Dendritic cell treated with granulocyte-macrophage colony-stimulating factor and Interleukin-4, amounts not matched to agents 40 ng/mL and 50 ng/mL, for 4 days (primary cell): ENCODE data around the gene CYP17A1.
"Not testable (repeated sequence)": the region's sequence is repeated elsewhere in the genome, so short reads cannot be mapped to it uniquely, and the experiment has no call there.

Experiments
- H3K27ac Mint-ChIP-seq: one replicate; pipeline ENCODE4 v1.8.0; 2022; ENCODE audit warnings: mild to moderate bottlenecking, mixed read lengths
- H3K27me3 Mint-ChIP-seq: one replicate; pipeline ENCODE4 v1.8.0; 2022; ENCODE audit warnings: mild to moderate bottlenecking, mixed read lengths
- H3K36me3 Mint-ChIP-seq: one replicate; pipeline ENCODE4 v1.8.0; 2022; ENCODE audit warnings: low read depth, mixed read lengths
- H3K4me1 Mint-ChIP-seq: one replicate; pipeline ENCODE4 v1.8.0; 2022; ENCODE audit warnings: low read depth, mixed read lengths
- H3K4me3 Mint-ChIP-seq: one replicate; pipeline ENCODE4 v1.8.0; 2022; ENCODE audit warnings: mild to moderate bottlenecking, moderate library complexity, mixed read lengths
- H3K9me3 Mint-ChIP-seq: one replicate; pipeline ENCODE4 v1.8.0; 2022; ENCODE audit warnings: mixed read lengths
- intact Hi-C: fragments of 100-400 bp; cut with micrococcal nuclease; formaldehyde crosslinking; loops from one replicate; pipeline ENCODE4 v1.15.0; 2022

The CYP17A1 gene

DNA sequence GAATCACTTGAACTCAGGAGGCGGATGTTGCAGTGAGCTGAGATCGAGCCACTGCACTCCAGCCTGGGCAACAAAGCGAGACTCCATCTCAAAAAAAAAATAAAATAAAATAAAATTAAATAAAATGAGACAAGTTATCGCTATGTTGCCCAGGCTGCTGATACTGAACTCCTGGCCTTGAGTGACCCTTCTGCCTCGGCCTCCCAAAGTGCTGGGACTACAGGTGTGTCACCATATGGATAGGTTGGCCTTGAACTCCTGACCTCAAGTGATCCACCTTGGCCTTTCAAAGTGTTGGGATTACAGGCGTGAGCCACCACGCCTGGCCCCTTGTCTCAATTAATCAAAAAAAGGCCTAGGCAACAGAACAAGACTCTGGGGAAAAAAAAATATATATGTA lies 16.0 kb upstream of the CYP17A1 start:
- H3K27me3 Mint-ChIP-seq, intact Hi-C loops, H3K27ac Mint-ChIP-seq, H3K36me3 Mint-ChIP-seq, H3K4me3 Mint-ChIP-seq, H3K9me3 Mint-ChIP-seq, H3K4me1 Mint-ChIP-seq: not testable (repeated sequence)

- Mint-ChIP-seq H3K4me1 (no peaks in the 10 kb centered on the region), H3K4me3 (no peak overlapping the region), H3K27me3 (peaks cover 2% of the 10 kb centered on the region), H3K36me3 (peaks cover 6% of the 10 kb centered on the region), H3K9me3 (no peaks in the 10 kb centered on the region), H3K27ac (no peak overlapping the region)
- intact Hi-C loops = no loop called here
Measured at GRCh38 chr10:102850025-102850518, 12.9 kb upstream of the CYP17A1 start.

DNA sequence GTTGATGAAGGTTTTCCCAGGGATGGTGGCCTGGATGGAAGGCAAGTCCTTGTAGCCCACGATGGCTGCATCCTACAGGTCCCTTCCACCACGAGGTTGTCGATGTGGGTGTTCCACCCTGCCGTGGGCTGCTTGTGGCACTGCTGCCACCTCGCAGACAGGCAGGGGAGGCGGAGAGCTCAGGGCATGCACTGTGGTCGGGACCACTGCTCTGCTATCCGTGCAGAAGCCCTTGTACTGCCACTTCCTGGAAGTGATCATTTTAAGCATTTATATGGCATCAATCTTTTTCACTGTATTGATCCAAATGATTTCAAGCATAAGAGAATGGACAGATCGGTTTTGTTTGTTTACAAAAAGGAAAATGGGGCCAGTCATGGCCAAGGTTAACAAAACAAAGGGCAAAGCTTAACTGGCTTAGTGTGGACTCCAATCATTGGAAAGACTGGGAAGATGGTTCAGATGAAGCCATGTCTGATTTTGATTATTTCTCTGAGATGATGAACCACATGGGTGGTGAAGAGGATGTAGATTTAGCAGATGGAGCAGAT lies 8.2 kb upstream of the CYP17A1 start:
- Mint-ChIP-seq H3K27me3 (peaks cover 11% of the 10 kb centered on the region), H3K36me3 (no peaks in the 10 kb centered on the region), H3K4me3 (no peak overlapping the region), H3K9me3 (peaks cover 21% of the 10 kb centered on the region), H3K4me1 (no peaks in the 10 kb centered on the region), H3K27ac (no peak overlapping the region)
- intact Hi-C loops = no loop called here

- H3K9me3 Mint-ChIP-seq = peaks cover 23% of the 10 kb centered on the region
- intact Hi-C loops, H3K27ac Mint-ChIP-seq, H3K4me3 Mint-ChIP-seq, H3K36me3 Mint-ChIP-seq, H3K4me1 Mint-ChIP-seq: not testable (repeated sequence)
- peaks cover 12% of the 10 kb centered on the region for H3K27me3 Mint-ChIP-seq
Measured at GRCh38 chr10:102844190-102844776, 7.1 kb upstream of the CYP17A1 start.

DNA sequence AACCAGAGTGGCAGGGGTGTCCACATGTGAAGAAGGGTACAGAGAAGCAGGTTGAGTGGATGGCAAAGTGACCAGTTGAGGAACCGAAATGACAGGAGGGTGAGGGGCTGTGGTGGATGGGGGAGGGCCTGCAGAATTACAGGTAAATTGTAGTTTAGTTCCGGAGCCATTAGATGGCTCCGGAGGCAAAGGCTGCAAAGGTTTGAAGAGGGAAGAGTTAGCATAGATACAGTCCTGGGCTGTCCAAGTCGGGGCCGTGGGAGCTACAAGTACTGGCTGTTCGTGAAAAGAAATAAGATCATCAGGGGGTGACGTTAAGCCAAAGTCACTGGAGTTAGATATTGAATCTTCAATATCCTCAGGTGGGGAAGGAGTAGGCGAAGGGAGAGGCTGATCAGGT lies 5.9 kb upstream of the CYP17A1 start:
- intact Hi-C loops, H3K27ac Mint-ChIP-seq, H3K4me1 Mint-ChIP-seq, H3K4me3 Mint-ChIP-seq, H3K36me3 Mint-ChIP-seq: not testable (repeated sequence)
- Mint-ChIP-seq H3K27me3 (peaks cover 12% of the 10 kb centered on the region), H3K9me3 (peaks cover 35% of the 10 kb centered on the region)

DNA sequence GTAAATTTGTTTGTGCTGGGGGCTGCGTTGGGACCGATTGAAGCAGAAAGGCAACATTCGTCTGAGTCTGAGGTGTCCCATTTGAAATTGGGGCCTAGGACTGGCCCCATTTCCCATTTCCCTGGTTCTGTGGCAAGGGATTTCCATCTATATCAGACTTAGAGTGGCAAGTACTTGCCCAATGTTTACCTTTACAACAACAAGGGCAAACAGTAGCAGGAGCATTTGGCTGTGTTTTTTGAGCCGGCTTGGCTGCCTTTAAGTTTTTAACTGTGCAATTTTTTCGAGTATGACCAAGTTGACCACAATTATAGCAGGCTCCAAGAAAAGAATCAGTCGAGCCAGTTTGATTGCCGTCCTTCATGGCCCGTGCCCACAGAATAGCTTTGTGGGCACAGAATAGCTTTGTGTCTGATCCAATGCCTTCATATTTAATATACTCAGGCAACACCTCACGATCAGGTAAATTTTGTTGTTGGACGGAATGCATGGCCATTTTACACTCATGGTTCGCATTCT lies 4.7 kb upstream of the CYP17A1 start:
- Mint-ChIP-seq H3K36me3 (peaks cover 10% of the 10 kb centered on the region), H3K4me1 (no peaks in the 10 kb centered on the region), H3K4me3 (no peak overlapping the region), H3K9me3 (peaks cover 47% of the 10 kb centered on the region), H3K27me3 (peaks cover 10% of the 10 kb centered on the region), H3K27ac (no peak overlapping the region)
- intact Hi-C loops = no loop called here

- H3K36me3 Mint-ChIP-seq, H3K27ac Mint-ChIP-seq, H3K4me1 Mint-ChIP-seq, H3K4me3 Mint-ChIP-seq: not testable (repeated sequence)
- peaks cover 36% of the 10 kb centered on the region for H3K9me3 Mint-ChIP-seq
- intact Hi-C loops = loop anchor here (10.0 kb wide), 2 partner anchors 406 to 496 kb away; partner anchors contain the start of gene RPEL1
- peaks cover 15% of the 10 kb centered on the region for H3K27me3 Mint-ChIP-seq
Measured at GRCh38 chr10:102838276-102838927, 1.2 kb upstream of the CYP17A1 start.

DNA sequence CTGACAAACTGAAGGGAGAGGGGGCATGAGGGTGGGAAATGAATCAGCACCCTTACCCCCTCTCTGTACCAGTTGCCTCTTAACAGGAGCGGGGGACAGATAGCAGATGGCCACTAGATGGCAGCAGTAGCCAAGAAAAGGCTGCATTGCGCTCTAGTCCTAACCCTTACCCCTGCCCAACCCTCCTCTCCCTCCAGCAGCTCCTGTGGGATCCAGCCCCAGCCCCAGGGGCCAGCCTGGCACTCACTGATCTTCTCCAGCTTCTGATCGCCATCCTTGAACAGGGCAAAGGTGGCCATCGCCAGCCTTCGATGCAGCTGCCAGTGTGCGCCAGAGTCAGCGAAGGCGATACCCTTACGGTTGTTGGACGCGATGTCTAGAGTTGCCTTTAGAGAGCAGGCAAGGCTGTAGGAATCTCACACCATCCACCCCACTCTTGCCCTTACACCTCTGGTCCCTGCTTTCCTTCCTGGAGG lies 2.2 kb downstream of the CYP17A1 start:
- peaks cover 10% of the 10 kb centered on the region for H3K36me3 Mint-ChIP-seq
- H3K27me3 Mint-ChIP-seq = peaks cover 11% of the 10 kb centered on the region
- no peak overlapping the region for H3K27ac Mint-ChIP-seq
- H3K4me3 Mint-ChIP-seq = no peak overlapping the region
- intact Hi-C loops = loop anchor here (1.0 to 10.0 kb wide), 3 partner anchors 66 to 500 kb away; partner anchors contain the start of gene RPEL1
- H3K9me3 Mint-ChIP-seq = peaks cover 26% of the 10 kb centered on the region
- peaks cover 10% of the 10 kb centered on the region for H3K4me1 Mint-ChIP-seq

- H3K36me3 Mint-ChIP-seq = peaks cover 10% of the 10 kb centered on the region
- H3K9me3 Mint-ChIP-seq = peaks cover 22% of the 10 kb centered on the region
- peaks cover 10% of the 10 kb centered on the region for H3K4me1 Mint-ChIP-seq
- peaks cover 10% of the 10 kb centered on the region for H3K27me3 Mint-ChIP-seq
- H3K27ac Mint-ChIP-seq = peak overlapping the region; percentile 39
- intact Hi-C loops = loop anchor here (10.0 kb wide), 2 partner anchors 411 to 501 kb away; partner anchors contain the start of gene RPEL1
- H3K4me3 Mint-ChIP-seq = no peak overlapping the region
Measured at GRCh38 chr10:102834143-102834542, 3.1 kb downstream of the CYP17A1 start.

DNA sequence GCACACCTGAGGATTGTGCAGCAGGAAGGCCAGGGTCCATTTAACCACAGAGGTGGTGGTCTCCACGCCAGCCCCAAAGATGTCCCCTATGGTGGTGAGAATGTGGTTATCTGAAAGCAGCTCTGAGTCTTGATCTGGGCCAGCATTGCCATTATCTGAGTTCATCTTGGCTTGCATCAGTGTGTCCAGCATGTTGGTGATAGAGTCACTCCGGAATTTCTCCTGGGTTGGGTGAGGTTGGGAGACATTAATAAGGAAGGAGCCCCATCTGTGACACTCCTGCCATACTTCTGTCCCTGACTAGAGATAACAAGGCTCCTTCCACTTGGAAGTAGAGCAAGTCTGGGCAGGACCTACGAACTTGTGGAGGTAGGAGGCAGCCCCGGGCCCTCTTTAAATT lies 4.2 kb downstream of the CYP17A1 start:
- peaks cover 10% of the 10 kb centered on the region for H3K4me1 Mint-ChIP-seq
- peaks cover 11% of the 10 kb centered on the region for H3K9me3 Mint-ChIP-seq
- intact Hi-C loops = loop anchor here (10.0 kb wide), 2 partner anchors 412 to 502 kb away; partner anchors contain the start of gene RPEL1
- H3K27ac Mint-ChIP-seq = no peak overlapping the region
- peaks cover 10% of the 10 kb centered on the region for H3K27me3 Mint-ChIP-seq
- no peak overlapping the region for H3K4me3 Mint-ChIP-seq
- peaks cover 6% of the 10 kb centered on the region for H3K36me3 Mint-ChIP-seq

- no peaks in the 10 kb centered on the region for H3K36me3 Mint-ChIP-seq
- intact Hi-C loops = loop anchor here (10.0 kb wide), 2 partner anchors 413 to 503 kb away; partner anchors contain the start of gene RPEL1
- H3K27ac Mint-ChIP-seq = no peak overlapping the region
- H3K27me3 Mint-ChIP-seq = peaks cover 10% of the 10 kb centered on the region
- no peak overlapping the region for H3K4me3 Mint-ChIP-seq
- H3K9me3 Mint-ChIP-seq = peaks cover 3% of the 10 kb centered on the region
- H3K4me1 Mint-ChIP-seq = peaks cover 10% of the 10 kb centered on the region
Measured at GRCh38 chr10:102832248-102832647, 5.0 kb downstream of the CYP17A1 start.

- H3K9me3 Mint-ChIP-seq = no peaks in the 10 kb centered on the region
- peaks cover 10% of the 10 kb centered on the region for H3K27me3 Mint-ChIP-seq
- H3K36me3 Mint-ChIP-seq = no peaks in the 10 kb centered on the region
- intact Hi-C loops = loop anchor here (10.0 kb wide), 2 partner anchors 413 to 503 kb away; partner anchors contain the start of gene RPEL1
- H3K4me1 Mint-ChIP-seq = peaks cover 10% of the 10 kb centered on the region
- no peak overlapping the region for H3K4me3 Mint-ChIP-seq
- no peak overlapping the region for H3K27ac Mint-ChIP-seq
Measured at GRCh38 chr10:102831322-102832071, 5.7 kb downstream of the CYP17A1 start.

GRCh38 chr10:102827597-102827975 lies 9.6 kb downstream of the CYP17A1 start:
- Mint-ChIP-seq H3K4me3 (no peak overlapping the region), H3K27me3 (peaks cover 5% of the 10 kb centered on the region), H3K36me3 (no peaks in the 10 kb centered on the region), H3K27ac (no peak overlapping the region), H3K4me1 (no peaks in the 10 kb centered on the region), H3K9me3 (no peaks in the 10 kb centered on the region)
- intact Hi-C loops = no loop called here
